ENCODE measurements around the gene FILIP1L. TPM values are rescaled to one million over a fixed set of nuclear protein-coding genes. Genes with fewer than 3 reads are reported as not detected.

Gene FILIP1L
- total RNA-seq, 1 donor, result 0.42 TPM

GRCh38 chr3:99999536-99999935 lies 114.8 kb downstream of the FILIP1L start:
- H3K4me3 ChIP-seq (ENCODE audit: low read length), result no peak overlapping the region
- H3K9me3 ChIP-seq (ENCODE audit: low read depth, low read length), result no peaks in the 10 kb centered on the region
- no peaks in the 10 kb centered on the region for H3K27me3 ChIP-seq (ENCODE audit: insufficient read depth, low read length)
- no peaks in the 10 kb centered on the region for H3K4me1 ChIP-seq (ENCODE audit: insufficient read depth, low read length)

- no peak overlapping the region for H3K4me3 ChIP-seq (ENCODE audit: low read length)
- no peaks in the 10 kb centered on the region for H3K4me1 ChIP-seq (ENCODE audit: insufficient read depth, low read length)
- no peaks in the 10 kb centered on the region for H3K27me3 ChIP-seq (ENCODE audit: insufficient read depth, low read length)
- peaks cover 9% of the 10 kb centered on the region for H3K9me3 ChIP-seq (ENCODE audit: low read depth, low read length)
These were observed 117.0 kb downstream of the FILIP1L start for GRCh38 chr3:99997293-99997692.

DNA sequence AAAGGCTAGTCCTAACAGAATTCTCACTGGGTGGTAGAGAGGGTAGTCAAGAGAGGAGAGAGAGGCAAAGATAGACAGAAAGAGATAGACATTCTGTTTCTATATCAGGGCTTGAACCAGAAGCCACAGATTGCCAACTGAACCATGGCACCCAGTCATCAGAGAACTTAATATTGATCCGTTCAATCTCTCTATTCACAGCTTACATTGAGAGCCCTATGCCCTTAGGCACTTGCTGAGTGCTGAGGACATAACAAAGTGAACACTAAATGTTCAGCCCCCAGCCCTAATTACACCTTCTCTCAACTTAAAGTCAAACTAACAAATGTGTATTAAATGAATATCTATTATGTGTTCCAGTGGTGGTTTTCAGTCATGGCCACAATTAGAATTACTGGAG lies 124.1 kb downstream of the FILIP1L start:
- Histone ChIP-seq H3K4me3 (ENCODE audit: low read length) (no peak overlapping the region), H3K9me3 (ENCODE audit: low read depth, low read length) (peaks cover 9% of the 10 kb centered on the region), H3K27me3 (ENCODE audit: insufficient read depth, low read length) (no peaks in the 10 kb centered on the region), H3K4me1 (ENCODE audit: insufficient read depth, low read length) (no peaks in the 10 kb centered on the region)

DNA sequence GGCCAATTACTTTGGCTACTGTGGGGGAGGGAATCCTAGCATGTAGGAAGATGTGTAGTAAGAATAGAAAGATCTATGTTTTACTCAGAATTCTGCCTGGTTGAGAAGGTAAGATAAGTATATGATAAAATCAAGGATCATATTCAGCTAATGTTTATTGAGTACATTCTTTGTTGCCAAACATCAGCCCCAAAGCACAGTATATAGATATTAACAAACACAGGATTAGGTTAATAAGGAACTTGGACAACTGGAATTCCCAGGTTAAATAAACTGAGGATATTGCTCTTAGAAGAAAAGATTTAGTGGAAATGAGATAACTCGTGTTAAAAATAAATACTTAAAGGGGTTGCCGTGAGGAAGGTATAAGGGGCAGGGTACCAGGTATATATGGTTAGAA lies 129.6 kb downstream of the FILIP1L start:
- H3K4me3 ChIP-seq (ENCODE audit: low read length), result no peak overlapping the region
- H3K4me1 ChIP-seq (ENCODE audit: insufficient read depth, low read length), result no peaks in the 10 kb centered on the region
- no peaks in the 10 kb centered on the region for H3K27me3 ChIP-seq (ENCODE audit: insufficient read depth, low read length)
- no peaks in the 10 kb centered on the region for H3K9me3 ChIP-seq (ENCODE audit: low read depth, low read length)

DNA sequence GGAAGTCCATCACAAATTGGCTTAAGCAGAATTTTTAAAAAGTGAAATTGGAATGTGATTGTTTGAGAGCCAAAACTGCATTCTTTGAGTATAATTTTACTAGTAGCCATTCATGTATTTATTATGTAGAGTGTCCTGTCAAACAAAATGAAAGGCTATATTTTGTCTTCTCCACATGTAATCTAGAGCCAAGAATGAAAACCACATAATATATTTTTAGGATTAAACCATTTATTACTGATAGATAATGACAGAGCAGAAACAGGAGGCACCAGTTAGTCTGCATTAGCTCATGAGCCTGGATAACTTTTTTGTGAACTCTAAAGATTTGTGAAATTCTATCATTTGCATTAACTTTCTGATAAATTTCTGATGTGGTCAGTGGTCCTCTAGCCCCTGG lies 130.2 kb downstream of the FILIP1L start:
- Histone ChIP-seq H3K4me3 (ENCODE audit: low read length) (no peak overlapping the region), H3K4me1 (ENCODE audit: insufficient read depth, low read length) (no peaks in the 10 kb centered on the region), H3K27me3 (ENCODE audit: insufficient read depth, low read length) (no peaks in the 10 kb centered on the region), H3K9me3 (ENCODE audit: low read depth, low read length) (no peaks in the 10 kb centered on the region)

- no peaks in the 10 kb centered on the region for H3K9me3 ChIP-seq (ENCODE audit: low read depth, low read length)
- no peaks in the 10 kb centered on the region for H3K27me3 ChIP-seq (ENCODE audit: insufficient read depth, low read length)
- no peak overlapping the region for H3K4me3 ChIP-seq (ENCODE audit: low read length)
- no peaks in the 10 kb centered on the region for H3K4me1 ChIP-seq (ENCODE audit: insufficient read depth, low read length)
These were observed 131.7 kb downstream of the FILIP1L start for GRCh38 chr3:99982650-99983049.

DNA sequence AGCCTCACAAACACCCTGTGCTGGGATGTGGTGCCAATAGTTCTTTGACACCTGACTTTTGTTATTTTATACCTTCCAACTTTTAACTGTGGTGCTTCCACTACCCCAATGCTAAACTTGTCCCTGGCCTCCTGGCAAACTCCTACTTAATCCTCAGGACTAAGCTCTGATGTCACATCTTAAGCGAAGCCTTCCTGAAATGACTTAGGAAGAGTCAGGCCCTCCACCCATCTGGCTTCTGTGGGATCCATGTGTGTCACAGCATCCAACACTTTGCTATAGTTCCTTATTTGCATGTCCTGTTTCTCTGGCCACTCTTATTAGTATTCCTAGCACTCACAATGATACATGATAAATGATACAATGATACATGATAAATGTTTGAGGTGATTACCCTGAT lies 133.2 kb downstream of the FILIP1L start:
- Histone ChIP-seq H3K4me1 (ENCODE audit: insufficient read depth, low read length) (no peaks in the 10 kb centered on the region), H3K9me3 (ENCODE audit: low read depth, low read length) (no peaks in the 10 kb centered on the region), H3K4me3 (ENCODE audit: low read length) (no peak overlapping the region), H3K27me3 (ENCODE audit: insufficient read depth, low read length) (no peaks in the 10 kb centered on the region)

- Histone ChIP-seq H3K4me3 (ENCODE audit: low read length) (no peak overlapping the region), H3K4me1 (ENCODE audit: insufficient read depth, low read length) (no peaks in the 10 kb centered on the region), H3K27me3 (ENCODE audit: insufficient read depth, low read length) (no peaks in the 10 kb centered on the region), H3K9me3 (ENCODE audit: low read depth, low read length) (no peaks in the 10 kb centered on the region)
These were observed 133.7 kb downstream of the FILIP1L start for GRCh38 chr3:99980606-99981005.

- H3K4me1 ChIP-seq (ENCODE audit: insufficient read depth, low read length), result no peaks in the 10 kb centered on the region
- no peaks in the 10 kb centered on the region for H3K27me3 ChIP-seq (ENCODE audit: insufficient read depth, low read length)
- no peak overlapping the region for H3K4me3 ChIP-seq (ENCODE audit: low read length)
- H3K9me3 ChIP-seq (ENCODE audit: low read depth, low read length), result no peaks in the 10 kb centered on the region
These were observed 136.1 kb downstream of the FILIP1L start for GRCh38 chr3:99978221-99978620.

- Histone ChIP-seq H3K27me3 (ENCODE audit: insufficient read depth, low read length) (no peaks in the 10 kb centered on the region), H3K9me3 (ENCODE audit: low read depth, low read length) (no peaks in the 10 kb centered on the region), H3K4me1 (ENCODE audit: insufficient read depth, low read length) (no peaks in the 10 kb centered on the region), H3K4me3 (ENCODE audit: low read length) (no peak overlapping the region)
These were observed 137.7 kb downstream of the FILIP1L start for GRCh38 chr3:99976584-99976983.

DNA sequence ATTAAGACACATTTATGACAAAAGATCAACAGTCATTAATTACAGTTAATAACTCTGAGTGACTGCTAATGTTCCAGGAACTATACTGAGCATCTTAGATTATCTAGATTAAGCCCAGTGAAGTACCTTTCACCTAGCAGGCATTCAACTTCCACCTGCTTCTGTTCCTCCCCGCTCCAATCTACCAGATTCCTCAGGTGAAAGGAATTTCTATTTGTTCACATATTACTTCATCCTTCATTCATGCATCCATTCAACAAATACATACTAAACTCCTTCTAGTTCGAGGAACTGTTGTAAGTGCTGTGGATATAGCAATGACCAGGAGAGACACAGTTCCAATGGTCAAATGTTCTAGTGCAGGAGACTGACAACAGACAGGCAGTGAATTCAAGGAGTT lies 139.3 kb downstream of the FILIP1L start:
- Histone ChIP-seq H3K27me3 (ENCODE audit: insufficient read depth, low read length) (no peaks in the 10 kb centered on the region), H3K4me3 (ENCODE audit: low read length) (no peak overlapping the region), H3K9me3 (ENCODE audit: low read depth, low read length) (no peaks in the 10 kb centered on the region), H3K4me1 (ENCODE audit: insufficient read depth, low read length) (no peaks in the 10 kb centered on the region)

GRCh38 chr3:99972380-99973104 lies 141.8 kb downstream of the FILIP1L start:
- Histone ChIP-seq H3K27me3 (ENCODE audit: insufficient read depth, low read length) (no peaks in the 10 kb centered on the region), H3K9me3 (ENCODE audit: low read depth, low read length) (no peaks in the 10 kb centered on the region), H3K4me3 (ENCODE audit: low read length) (no peak overlapping the region), H3K4me1 (ENCODE audit: insufficient read depth, low read length) (no peaks in the 10 kb centered on the region)

- H3K4me1 ChIP-seq (ENCODE audit: insufficient read depth, low read length), result no peaks in the 10 kb centered on the region
- no peak overlapping the region for H3K4me3 ChIP-seq (ENCODE audit: low read length)
- H3K9me3 ChIP-seq (ENCODE audit: low read depth, low read length), result no peaks in the 10 kb centered on the region
- no peaks in the 10 kb centered on the region for H3K27me3 ChIP-seq (ENCODE audit: insufficient read depth, low read length)
These were observed 142.5 kb downstream of the FILIP1L start for GRCh38 chr3:99971761-99972160.

DNA sequence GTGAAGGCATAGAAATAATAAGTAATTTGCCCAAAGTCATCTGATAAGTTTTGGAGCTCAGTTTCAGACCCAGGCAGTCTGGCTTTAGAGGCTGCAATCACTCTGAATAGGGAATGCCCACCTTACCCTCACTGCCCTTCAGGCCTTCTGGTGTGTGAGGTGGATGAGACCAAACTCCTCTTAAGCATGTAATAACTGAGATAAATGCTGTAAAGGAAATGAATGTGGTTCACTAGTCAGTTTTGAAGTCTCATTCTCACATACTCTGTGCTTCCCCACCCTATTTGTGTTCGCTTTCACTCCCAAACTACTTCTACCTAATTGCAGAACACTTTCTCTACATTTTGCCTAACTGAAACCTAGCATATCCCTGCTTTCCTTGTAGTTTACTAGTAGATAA lies 144.1 kb downstream of the FILIP1L start:
- H3K4me1 ChIP-seq (ENCODE audit: insufficient read depth, low read length), result no peaks in the 10 kb centered on the region
- no peaks in the 10 kb centered on the region for H3K27me3 ChIP-seq (ENCODE audit: insufficient read depth, low read length)

DNA sequence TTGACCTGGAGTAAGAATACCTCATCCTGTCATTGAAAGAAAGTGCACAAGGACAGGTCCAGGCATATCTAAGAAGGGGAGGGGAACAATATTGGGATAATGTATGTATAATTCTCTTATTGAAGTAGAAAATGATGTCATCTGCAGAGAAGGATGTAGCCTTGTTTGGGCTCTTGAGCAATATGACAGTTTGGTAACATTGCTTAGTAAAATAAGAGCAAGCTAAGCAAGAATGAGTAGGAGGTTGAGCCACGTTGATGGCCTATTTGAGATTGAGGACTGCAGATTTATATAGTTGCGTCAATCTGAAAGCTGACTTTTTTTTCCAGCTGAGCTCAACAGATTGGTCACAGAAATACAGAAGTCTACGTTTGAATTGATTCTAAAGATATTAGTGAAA lies 145.2 kb downstream of the FILIP1L start:
- H3K9me3 ChIP-seq (ENCODE audit: low read depth, low read length), result no peaks in the 10 kb centered on the region
- no peaks in the 10 kb centered on the region for H3K4me1 ChIP-seq (ENCODE audit: insufficient read depth, low read length)

More for the DNA sequence above, 144.1 kb downstream of the FILIP1L start:
- no peaks in the 10 kb centered on the region for H3K9me3 ChIP-seq (ENCODE audit: low read depth, low read length)
- no peak overlapping the region for H3K4me3 ChIP-seq (ENCODE audit: low read length)

DNA sequence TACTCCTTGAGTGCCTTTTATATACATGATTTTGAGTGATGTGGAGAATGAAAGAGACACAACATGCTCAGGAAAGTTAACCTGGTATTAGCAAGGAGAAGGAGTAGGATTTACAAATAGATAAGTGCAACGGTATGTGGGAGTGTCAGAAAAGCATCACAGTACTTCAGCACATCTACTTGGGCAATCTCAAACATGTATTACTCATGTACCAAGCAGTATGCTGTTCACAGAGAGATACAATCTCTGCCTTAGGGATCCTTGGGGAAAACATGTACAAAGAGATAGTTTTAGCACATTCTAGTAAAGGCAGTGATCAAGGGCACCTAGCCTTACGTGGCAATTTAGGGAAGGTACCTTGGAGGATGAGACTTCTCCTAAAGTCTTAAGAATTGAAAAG lies 146.5 kb downstream of the FILIP1L start:
- Histone ChIP-seq H3K9me3 (ENCODE audit: low read depth, low read length) (no peaks in the 10 kb centered on the region), H3K4me3 (ENCODE audit: low read length) (no peak overlapping the region), H3K27me3 (ENCODE audit: insufficient read depth, low read length) (no peaks in the 10 kb centered on the region), H3K4me1 (ENCODE audit: insufficient read depth, low read length) (no peaks in the 10 kb centered on the region)

More for the DNA sequence above, 145.2 kb downstream of the FILIP1L start:
- Histone ChIP-seq H3K4me3 (ENCODE audit: low read length) (no peak overlapping the region), H3K27me3 (ENCODE audit: insufficient read depth, low read length) (no peaks in the 10 kb centered on the region)
